Choroid plexus epithelial cell (primary cell): ENCODE data around the gene NACC2.

Experiments
- DNase-seq: peaks from one replicate; pipeline ENCODE4 v3.0.0-alpha.2; 2010; ENCODE audit warnings: low read depth
- H3K4me3 ChIP-seq: 2 replicates; pipeline ENCODE4 v1.5.1; 2011; ENCODE audit warnings: low read depth, mild to moderate bottlenecking, control low read depth, low read length, moderate library complexity
- CTCF ChIP-seq: conservative IDR thresholded peaks from 2 replicates; pipeline ENCODE4 v1.5.1; 2011; ENCODE audit warnings: low read depth, mild to moderate bottlenecking, control low read depth, inconsistent platforms, low read length, moderate library complexity

The NACC2 gene

GRCh38 chr9:136115206-136115605 is 20.1 kb upstream of the NACC2 start:
- H3K4me3 ChIP-seq = no peak overlapping the region
- TF ChIP-seq CTCF = no peak
- no peak for DNase-seq

GRCh38 chr9:136114610-136115009 is 19.5 kb upstream of the NACC2 start:
- DNase-seq = no peak
- H3K4me3 ChIP-seq = no peak overlapping the region
- no peak for TF ChIP-seq CTCF

- H3K4me3 ChIP-seq = no peak overlapping the region
- no peak for DNase-seq
- no peak for TF ChIP-seq CTCF
Observed at GRCh38 chr9:136112541-136112940, 17.5 kb upstream of the NACC2 start.

GRCh38 chr9:136111910-136112309 is 16.8 kb upstream of the NACC2 start:
- H3K4me3 ChIP-seq = no peak overlapping the region
- TF ChIP-seq CTCF = no peak
- DNase-seq = no peak

GRCh38 chr9:136111190-136111589 is 16.1 kb upstream of the NACC2 start:
- no peak for DNase-seq
- TF ChIP-seq CTCF = no peak
- H3K4me3 ChIP-seq = no peak overlapping the region

GRCh38 chr9:136110082-136111061 is 15.3 kb upstream of the NACC2 start:
- peak; percentile 59 for TF ChIP-seq CTCF
- peak overlapping the region; percentile 35 for H3K4me3 ChIP-seq
- DNase-seq = peak; percentile 59
